K562 (cell line): ENCODE measurements around the gene EPHA1. TPM values are rescaled to one million over a fixed set of nuclear protein-coding genes. Genes with fewer than 3 reads are reported as not detected.

Source experiments
- BRD9 ChIP-seq: fragments of 450-650 bp; IDR thresholded peaks from 2 replicates; pipeline ENCODE4 v1.6.1; 2018; ENCODE audit warnings: low read depth; ENCODE audit not compliant: partially characterized antibody
- CREB3L1 ChIP-seq: fragments of 450-650 bp; IDR thresholded peaks from 2 replicates; pipeline ENCODE4 v1.6.1; 2014; ENCODE audit warnings: low read depth, mild to moderate bottlenecking, moderate library complexity, borderline replicate concordance
- CREM ChIP-seq: IDR thresholded peaks from 2 replicates; pipeline ENCODE4 v1.6.1; 2014; ENCODE audit warnings: antibody characterized with exemption, low read depth
- E2F8 ChIP-seq: fragments of 450-650 bp; IDR thresholded peaks from 2 replicates; pipeline ENCODE4 v1.7.1; 2018; ENCODE audit warnings: mild to moderate bottlenecking, low read depth; ENCODE audit not compliant: partially characterized antibody
- EP400 ChIP-seq: fragments of 450-650 bp; IDR thresholded peaks from 2 replicates; pipeline ENCODE4 v1.6.1; 2017; ENCODE audit warnings: antibody characterized with exemption, mild to moderate bottlenecking, moderate library complexity
- HMG20A ChIP-seq: fragments of 450-650 bp; formaldehyde crosslinking; conservative IDR thresholded peaks from 2 replicates; pipeline ENCODE4 v1.4.0; 2020; ENCODE audit warnings: mild to moderate bottlenecking, mixed read lengths
- HMGN3 ChIP-seq: IDR thresholded peaks from 2 replicates; pipeline ENCODE4 v1.6.1; 2011; ENCODE audit warnings: borderline replicate concordance, low read depth, mild to moderate bottlenecking, mixed read lengths, low read length; ENCODE audit not compliant: insufficient read length; ENCODE audit errors: extremely low read depth
- HOXB6 ChIP-seq: fragments of 250-450 bp; sonication (Bioruptor Pico); IDR thresholded peaks from 2 replicates; pipeline ENCODE4 v1.5.1; 2022; ENCODE audit warnings: mild to moderate bottlenecking, borderline replicate concordance
- NFRKB ChIP-seq: fragments of 450-650 bp; IDR thresholded peaks from 2 replicates; pipeline ENCODE4 v1.6.1; 2016; ENCODE audit warnings: low read depth
- PML ChIP-seq: IDR thresholded peaks from 2 replicates; pipeline ENCODE4 v1.6.1; 2012; ENCODE audit warnings: low read length, inconsistent platforms
- RCOR1 ChIP-seq, 2 experiments: IDR thresholded peaks; 2 replicates each; pipeline ENCODE4 v1.6.1; 2012; ENCODE audit warnings: low read depth in 2 of 2, low read length in 2 of 2, borderline replicate concordance in 1 of 2, improper control_type of control experiment in 1 of 2
- STAT5B ChIP-seq: fragments of 250-450 bp; sonication (Bioruptor Pico); IDR thresholded peaks from 2 replicates; pipeline ENCODE4 v1.8.0; 2021; ENCODE audit warnings: mild to moderate bottlenecking, inconsistent platforms
- TAL1 ChIP-seq: fragments of 450-650 bp; IDR thresholded peaks from 2 replicates; pipeline ENCODE4 v1.6.1; 2016; ENCODE audit warnings: mild to moderate bottlenecking
- TEAD4 ChIP-seq, 2 experiments: sonication (generic) in 1 of 2; formaldehyde crosslinking in 1 of 2; IDR thresholded peaks; 2 replicates each; pipeline versions ENCODE4 v1.6.1 to v1.8.0; 2012 to 2022; ENCODE audit warnings: borderline replicate concordance in 1 of 2, inconsistent platforms in 1 of 2, low read length in 1 of 2, mild to moderate bottlenecking in 1 of 2, missing genetic modification reagents in 1 of 2
- ZNF707 ChIP-seq: fragments of 250-450 bp; sonication (Bioruptor Pico); conservative IDR thresholded peaks from 2 replicates; pipeline ENCODE4 v1.8.0; 2022; ENCODE audit warnings: inconsistent platforms, mild to moderate bottlenecking, moderate library complexity
- ZSCAN32 ChIP-seq: fragments of 450-650 bp; formaldehyde crosslinking; IDR thresholded peaks from 2 replicates; pipeline ENCODE4 v1.4.0; 2020; ENCODE audit warnings: mild to moderate bottlenecking, moderate library complexity
- polyA plus RNA-seq, 8 experiments: library from polyadenylated mRNA; depleted of rRNA in 4 of 8; stranded (reverse) in 5 of 8; unstranded in 3 of 8; fragments of >200 nt; fragmentation: Nextera tagmentation in 2 of 8; fragmentation: Illumina TruSeq in 1 of 8; extraction: Ambion mirVana in 2 of 8; extraction: Trizol in 1 of 8; gene quantifications; 2 replicates each; pipeline versions ENCODE4 v1.2.1 to v1.2.3, GENCODE V29; 2011 to 2014; ENCODE audit warnings: inconsistent platforms in 1 of 8, missing spikeins in 1 of 8
- total RNA-seq, 7 experiments: library from RNA; depleted of rRNA in 6 of 7; stranded (reverse); fragments of >200 nt in 6 of 7; fragmentation: Illumina TruSeq in 2 of 7; extraction: Trizol in 2 of 7; gene quantifications; 2 replicates each; pipeline versions ENCODE4 v1.2.1 to v1.2.3, GENCODE V29; 2011 to 2021; ENCODE audit warnings: low replicate concordance in 1 of 7
- TF ChIP-seq, protein P1 (sequence below): fragments of 450-650 bp; formaldehyde crosslinking; IDR thresholded peaks from 2 replicates; pipeline ENCODE4 v1.4.0; 2020; ENCODE audit warnings: mild to moderate bottlenecking, mixed read lengths
- TF ChIP-seq, protein P2 (sequence below): fragments of 250-450 bp; sonication (Bioruptor Pico); IDR thresholded peaks from 2 replicates; pipeline ENCODE4 v1.5.0; 2022; ENCODE audit warnings: mild to moderate bottlenecking
- TF ChIP-seq, protein P3 (sequence below): fragments of 250-450 bp; sonication (Bioruptor Pico); IDR thresholded peaks from 2 replicates; pipeline ENCODE4 v1.8.0; 2021; ENCODE audit warnings: moderate library complexity, mild to moderate bottlenecking, inconsistent platforms

The EPHA1 gene
- total and polyA plus RNA-seq, 9 of the 15 experiments (the other 6 are each of a cell fraction or from before 2014, with no cell fraction given): 0.22 to 0.57 (median 0.32) TPM; not detected in 6

- TF ChIP-seq, protein P1, sequence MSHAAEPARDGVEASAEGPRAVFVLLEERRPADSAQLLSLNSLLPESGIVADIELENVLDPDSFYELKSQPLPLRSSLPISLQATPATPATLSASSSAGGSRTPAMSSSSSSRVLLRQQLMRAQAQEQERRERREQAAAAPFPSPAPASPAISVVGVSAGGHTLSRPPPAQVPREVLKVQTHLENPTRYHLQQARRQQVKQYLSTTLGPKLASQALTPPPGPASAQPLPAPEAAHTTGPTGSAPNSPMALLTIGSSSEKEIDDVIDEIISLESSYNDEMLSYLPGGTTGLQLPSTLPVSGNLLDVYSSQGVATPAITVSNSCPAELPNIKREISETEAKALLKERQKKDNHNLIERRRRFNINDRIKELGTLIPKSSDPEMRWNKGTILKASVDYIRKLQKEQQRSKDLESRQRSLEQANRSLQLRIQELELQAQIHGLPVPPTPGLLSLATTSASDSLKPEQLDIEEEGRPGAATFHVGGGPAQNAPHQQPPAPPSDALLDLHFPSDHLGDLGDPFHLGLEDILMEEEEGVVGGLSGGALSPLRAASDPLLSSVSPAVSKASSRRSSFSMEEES (CRISPR knock-in tag): no peak
- TF ChIP-seq TAL1 (peak; percentile 28; the same call in 1 of the 2 replicates), RCOR1 (IDR thresholded peaks at IDR 0.05; ENCODE audit: borderline replicate concordance in 1 of 2, low read depth in 2 of 2, low read length in 2 of 2) (no peak), ZNF707 (CRISPR knock-in tag) (no peak), NFRKB (peak; percentile 73; the same call in 1 of the 2 replicates), CREM (peak; percentile 90), EP400 (peak; percentile 80), HOXB6 (CRISPR knock-in tag) (no peak; the same call in 1 of the 2 replicates), E2F8 (no peak), PML (peak; percentile 78), TEAD4 (IDR thresholded peaks at IDR 0.05; ENCODE audit: low read length) (no peak; the same call in 1 of the 2 replicates), TEAD4 (CRISPR knock-in tag; IDR thresholded peaks at IDR 0.05; ENCODE audit: borderline replicate concordance) (no peak), ZSCAN32 (no peak), CREB3L1 (peak; percentile 77; the same call in 1 of the 2 replicates), HMGN3 (peak; percentile 90), HMG20A (CRISPR knock-in tag) (no peak), STAT5B (CRISPR knock-in tag) (no peak), BRD9 (no peak)
- TF ChIP-seq, protein P2, sequence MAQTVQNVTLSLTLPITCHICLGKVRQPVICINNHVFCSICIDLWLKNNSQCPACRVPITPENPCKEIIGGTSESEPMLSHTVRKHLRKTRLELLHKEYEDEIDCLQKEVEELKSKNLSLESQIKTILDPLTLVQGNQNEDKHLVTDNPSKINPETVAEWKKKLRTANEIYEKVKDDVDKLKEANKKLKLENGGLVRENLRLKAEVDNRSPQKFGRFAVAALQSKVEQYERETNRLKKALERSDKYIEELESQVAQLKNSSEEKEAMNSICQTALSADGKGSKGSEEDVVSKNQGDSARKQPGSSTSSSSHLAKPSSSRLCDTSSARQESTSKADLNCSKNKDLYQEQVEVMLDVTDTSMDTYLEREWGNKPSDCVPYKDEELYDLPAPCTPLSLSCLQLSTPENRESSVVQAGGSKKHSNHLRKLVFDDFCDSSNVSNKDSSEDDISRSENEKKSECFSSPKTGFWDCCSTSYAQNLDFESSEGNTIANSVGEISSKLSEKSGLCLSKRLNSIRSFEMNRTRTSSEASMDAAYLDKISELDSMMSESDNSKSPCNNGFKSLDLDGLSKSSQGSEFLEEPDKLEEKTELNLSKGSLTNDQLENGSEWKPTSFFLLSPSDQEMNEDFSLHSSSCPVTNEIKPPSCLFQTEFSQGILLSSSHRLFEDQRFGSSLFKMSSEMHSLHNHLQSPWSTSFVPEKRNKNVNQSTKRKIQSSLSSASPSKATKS (CRISPR knock-in tag): no peak
- TF ChIP-seq, protein P3, sequence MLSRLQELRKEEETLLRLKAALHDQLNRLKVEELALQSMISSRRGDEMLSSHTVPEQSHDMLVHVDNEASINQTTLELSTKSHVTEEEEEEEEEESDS: no peak
These were observed 27.8 kb downstream of the EPHA1 start, which contains the start of gene ZYX (continued) for GRCh38 chr7:143380646-143381426.
